ENCODE data around the gene SGCD.

- TF ChIP-seq FOXM1 (IDR thresholded peaks at IDR 0.05; ENCODE audit: borderline replicate concordance) (no peak), FOXK2 (IDR thresholded peaks at IDR 0.05) (no peak), ARNT (IDR thresholded peaks at IDR 0.05) (no peak), SP1 (IDR thresholded peaks at IDR 0.05) (no peak), ZNF384 (IDR thresholded peaks at IDR 0.05) (no peak), NFRKB (IDR thresholded peaks at IDR 0.05) (no peak), SUZ12 (IDR thresholded peaks at IDR 0.05) (no peak), BHLHE40 (IDR thresholded peaks at IDR 0.05; ENCODE audit: borderline replicate concordance) (no peak)
These were observed 395.4 kb downstream of the SGCD start for GRCh38 chr5:156722358-156722757.

All from HEK293T (cell line).